Caco-2 (cell line): Measurements from ENCODE around the gene C1orf53. TPM values are rescaled to one million over a fixed set of nuclear protein-coding genes. Genes with fewer than 3 reads are reported as not detected.

Experiments used
- BruUV-seq: library from RNA; stranded (reverse); fragments of 400-500 nt; replicated peaks from 2 replicates; lab custom pipeline; 2021; lab: Mats Ljungman, UMichigan
- CTCF ChIA-PET: fragments of 300-600 bp; sonication (Branson Sonifier 250); formaldehyde crosslinking; loops from one replicate; lab custom pipeline; 2022; ENCODE audit warnings: antibody characterized with exemption; lab: Charles Lee
- POLR2A ChIA-PET: fragments of 300-600 bp; sonication (Branson Sonifier 250); formaldehyde crosslinking; loops from one replicate; lab custom pipeline; 2022; ENCODE audit warnings: antibody characterized with exemption; lab: Charles Lee
- DNase-seq, 2 experiments: peaks; one replicate each; pipeline versions ENCODE4 v3.0.0 to v3.0.0-alpha.2; 2020 to 2022
- H3K27me3 ChIP-seq: replicated peaks from 2 replicates; pipeline ENCODE4 v1.6.0; 2011; ENCODE audit warnings: low read length; ENCODE audit not compliant: control insufficient read depth, insufficient read depth
- H3K36me3 ChIP-seq: 2 replicates; pipeline ENCODE4 v1.5.1; 2011; ENCODE audit warnings: low read length; ENCODE audit not compliant: control insufficient read depth, insufficient read depth
- H3K4me1 ChIP-seq: fragments of 250-450 bp; sonication (Bioruptor Pico); 2 replicates; pipeline ENCODE4 v1.5.1; 2020; ENCODE audit warnings: mild to moderate bottlenecking
- H3K4me3 ChIP-seq: 2 replicates; pipeline ENCODE4 v1.5.1; 2011; ENCODE audit warnings: low read depth, mild to moderate bottlenecking, control low read depth, low read length
- H3K9me3 ChIP-seq: fragments of 250-450 bp; sonication (Bioruptor Pico); 2 replicates; pipeline ENCODE4 v1.5.1; 2020; ENCODE audit warnings: mild to moderate bottlenecking, moderate library complexity
- H3K27ac Mint-ChIP-seq: one replicate; pipeline ENCODE4 v1.8.0; 2022; ENCODE audit warnings: mixed read lengths; ENCODE audit not compliant: unreplicated experiment
- H3K27me3 Mint-ChIP-seq: one replicate; pipeline ENCODE4 v1.8.0; 2022; ENCODE audit warnings: mixed read lengths; ENCODE audit not compliant: insufficient read depth, unreplicated experiment
- H3K36me3 Mint-ChIP-seq: one replicate; pipeline ENCODE4 v1.8.0; 2022; ENCODE audit warnings: mild to moderate bottlenecking, mixed read lengths; ENCODE audit not compliant: insufficient read depth, unreplicated experiment
- H3K4me1 Mint-ChIP-seq: one replicate; pipeline ENCODE4 v1.8.0; 2022; ENCODE audit warnings: low read depth, mixed read lengths; ENCODE audit not compliant: unreplicated experiment
- H3K4me3 Mint-ChIP-seq: one replicate; pipeline ENCODE4 v1.8.0; 2022; ENCODE audit warnings: mild to moderate bottlenecking, moderate library complexity, mixed read lengths; ENCODE audit not compliant: unreplicated experiment
- H3K9me3 Mint-ChIP-seq: one replicate; pipeline ENCODE4 v1.8.0; 2022; ENCODE audit warnings: mixed read lengths; ENCODE audit not compliant: unreplicated experiment
- intact Hi-C: fragments of 100-400 bp; cut with micrococcal nuclease; formaldehyde crosslinking; loops from one replicate; pipeline ENCODE4 v1.10.0; 2022; ENCODE audit not compliant: unreplicated experiment
- total RNA-seq: library from RNA; stranded (reverse); gene quantifications from 2 replicates; pipeline ENCODE4 v1.2.3, GENCODE V29; 2022
- TF ChIP-seq, protein P1 (sequence below), 2 experiments: fragments of 200-600 bp in 1 of 2; IDR thresholded peaks; 1 replicate in 1 of 2; 2 replicates in 1 of 2; pipeline versions ENCODE4 v1.5.1 to v1.8.0; 2011 to 2022; ENCODE audit warnings: antibody characterized with exemption in 1 of 2, control low read depth in 1 of 2, inconsistent platforms in 1 of 2, low read depth in 1 of 2, low read length in 1 of 2, mild to moderate bottlenecking in 1 of 2, moderate library complexity in 1 of 2; ENCODE audit not compliant: insufficient read depth in 1 of 2, severe bottlenecking in 1 of 2, unreplicated experiment in 1 of 2

C1orf53 gene
- total RNA-seq, 1 experiment from 2014 or later = 9.9 TPM

DNA sequence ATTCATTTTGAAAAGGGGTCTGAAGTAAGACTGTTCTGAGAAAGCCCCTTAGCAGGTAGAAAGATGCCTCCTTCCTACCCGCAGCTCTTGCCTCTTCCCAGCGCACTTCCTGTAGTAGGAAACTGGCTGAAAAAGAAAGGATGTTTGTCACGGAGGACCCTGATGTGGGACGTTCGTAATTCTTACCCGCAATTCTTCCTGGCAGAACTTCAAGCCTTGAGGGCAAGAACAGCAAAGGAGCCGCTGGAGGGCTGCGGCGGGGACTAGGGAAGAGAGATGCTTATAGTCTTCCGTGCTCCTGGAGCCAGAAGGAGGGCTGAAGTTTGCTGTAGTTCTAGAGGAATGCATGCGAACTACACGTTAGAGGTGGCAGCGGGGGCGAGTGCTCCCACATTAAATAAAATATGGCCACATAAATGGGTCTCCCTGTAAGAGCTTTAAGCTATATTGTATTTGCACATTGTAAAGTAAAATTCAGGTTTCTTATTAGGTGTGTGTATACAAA is 6.3 kb downstream of the C1orf53 start:
- TF ChIP-seq, protein P1, sequence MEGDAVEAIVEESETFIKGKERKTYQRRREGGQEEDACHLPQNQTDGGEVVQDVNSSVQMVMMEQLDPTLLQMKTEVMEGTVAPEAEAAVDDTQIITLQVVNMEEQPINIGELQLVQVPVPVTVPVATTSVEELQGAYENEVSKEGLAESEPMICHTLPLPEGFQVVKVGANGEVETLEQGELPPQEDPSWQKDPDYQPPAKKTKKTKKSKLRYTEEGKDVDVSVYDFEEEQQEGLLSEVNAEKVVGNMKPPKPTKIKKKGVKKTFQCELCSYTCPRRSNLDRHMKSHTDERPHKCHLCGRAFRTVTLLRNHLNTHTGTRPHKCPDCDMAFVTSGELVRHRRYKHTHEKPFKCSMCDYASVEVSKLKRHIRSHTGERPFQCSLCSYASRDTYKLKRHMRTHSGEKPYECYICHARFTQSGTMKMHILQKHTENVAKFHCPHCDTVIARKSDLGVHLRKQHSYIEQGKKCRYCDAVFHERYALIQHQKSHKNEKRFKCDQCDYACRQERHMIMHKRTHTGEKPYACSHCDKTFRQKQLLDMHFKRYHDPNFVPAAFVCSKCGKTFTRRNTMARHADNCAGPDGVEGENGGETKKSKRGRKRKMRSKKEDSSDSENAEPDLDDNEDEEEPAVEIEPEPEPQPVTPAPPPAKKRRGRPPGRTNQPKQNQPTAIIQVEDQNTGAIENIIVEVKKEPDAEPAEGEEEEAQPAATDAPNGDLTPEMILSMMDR (IDR thresholded peaks at IDR 0.05; ENCODE audit: insufficient read depth in 1 of 2, low read depth in 1 of 2, low read length in 1 of 2, severe bottlenecking in 1 of 2, unreplicated experiment in 1 of 2) = no peak
- intact Hi-C loops = no loop called here
- Histone ChIP-seq H3K9me3 (no peaks in the 10 kb centered on the region), H3K27me3 (no peaks in the 10 kb centered on the region), H3K4me3 (no peak overlapping the region), H3K4me1 (peaks cover 3% of the 10 kb centered on the region; the same call in 1 of the 2 replicates), H3K36me3 (no peaks in the 10 kb centered on the region)
- no TSS peak for BruUV-seq
- no peaks in the 10 kb centered on the region for H3K9me3 Mint-ChIP-seq
- no peak for DNase-seq
- no peak overlapping the region for H3K4me3 Mint-ChIP-seq
- H3K36me3 Mint-ChIP-seq = no peaks in the 10 kb centered on the region
- H3K27ac Mint-ChIP-seq = no peak overlapping the region
- ChIA-PET CTCF (no interaction called here), POLR2A (no interaction called here)
- H3K27me3 Mint-ChIP-seq = peaks cover 24% of the 10 kb centered on the region
- peaks cover 14% of the 10 kb centered on the region for H3K4me1 Mint-ChIP-seq

DNA sequence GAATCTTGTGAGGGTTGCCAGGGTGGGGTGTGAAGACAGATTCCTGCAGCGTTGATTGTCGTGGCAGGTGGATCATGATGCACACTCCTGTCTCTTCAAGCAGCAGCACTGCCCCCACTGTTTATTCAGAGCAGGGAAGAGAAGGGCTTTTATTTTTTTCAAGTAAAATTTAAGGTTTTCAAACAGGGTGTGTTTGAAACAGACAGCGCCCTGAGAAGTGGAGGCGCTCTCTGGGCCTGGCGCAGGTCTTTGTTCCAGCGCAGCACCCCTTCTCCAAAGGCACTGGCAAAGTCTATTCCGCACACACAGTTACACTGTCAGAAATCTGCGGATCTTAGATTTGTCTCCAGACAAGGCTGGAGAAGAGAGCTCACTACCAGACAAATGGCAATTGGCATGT is 7.0 kb downstream of the C1orf53 start:
- Mint-ChIP-seq H3K4me3 (no peak overlapping the region), H3K36me3 (no peaks in the 10 kb centered on the region), H3K27ac (no peak overlapping the region), H3K4me1 (peaks cover 14% of the 10 kb centered on the region), H3K9me3 (no peaks in the 10 kb centered on the region), H3K27me3 (peaks cover 24% of the 10 kb centered on the region)
- Histone ChIP-seq H3K36me3 (no peaks in the 10 kb centered on the region), H3K9me3 (no peaks in the 10 kb centered on the region), H3K4me1 (peaks cover 3% of the 10 kb centered on the region; the same call in 1 of the 2 replicates), H3K27me3 (no peaks in the 10 kb centered on the region), H3K4me3 (no peak overlapping the region)
- DNase-seq = no peak
- CTCF ChIA-PET = no interaction called here
- POLR2A ChIA-PET = no interaction called here
- BruUV-seq = no TSS peak
- intact Hi-C loops = no loop called here
- TF ChIP-seq, protein P1 (IDR thresholded peaks at IDR 0.05; ENCODE audit: insufficient read depth in 1 of 2, low read depth in 1 of 2, low read length in 1 of 2, severe bottlenecking in 1 of 2, unreplicated experiment in 1 of 2) = no peak

DNA sequence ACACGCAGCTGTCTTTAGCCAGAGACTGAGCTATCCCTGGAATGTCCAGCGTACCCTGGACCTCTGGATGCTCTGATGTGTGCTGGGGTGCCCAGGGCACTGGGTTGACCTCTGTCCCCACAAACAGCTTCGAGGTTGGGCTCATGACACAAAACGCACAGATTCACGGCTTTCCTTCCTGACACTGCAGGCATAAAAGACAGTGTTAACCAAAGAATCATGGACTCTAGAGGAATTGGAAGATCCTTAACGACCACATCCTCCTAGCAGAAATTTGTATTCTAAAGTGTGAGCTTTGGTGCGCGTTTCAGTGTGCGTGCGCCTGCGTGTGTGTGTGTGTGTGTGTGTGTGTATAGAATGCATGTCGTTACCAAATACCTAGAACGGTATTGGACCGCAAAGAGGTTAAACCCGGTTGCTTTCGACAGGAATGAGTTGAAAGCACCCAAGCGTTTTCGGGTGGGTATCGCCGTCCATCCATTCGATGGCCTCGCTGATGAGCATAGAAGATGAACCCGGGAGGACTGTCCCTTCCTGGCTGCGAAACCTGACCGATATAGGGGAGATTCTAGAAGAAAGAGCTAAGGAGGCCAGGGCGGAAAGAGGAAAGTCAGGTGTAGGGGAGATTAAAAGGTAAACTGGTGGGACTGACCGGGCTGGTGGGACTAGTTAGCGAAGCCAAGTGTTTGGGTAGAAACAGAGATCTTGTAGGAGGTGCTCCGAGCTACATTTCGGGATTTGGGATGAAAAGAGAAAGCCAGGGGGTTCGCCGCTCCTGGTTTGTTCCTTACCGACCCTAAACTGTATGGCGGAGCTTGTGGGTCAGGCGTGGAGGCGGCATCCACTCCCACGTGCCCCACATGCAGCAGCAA is 7.9 kb downstream of the C1orf53 start:
- Mint-ChIP-seq H3K27ac (no peak overlapping the region), H3K27me3 (peaks cover 27% of the 10 kb centered on the region), H3K4me1 (peaks cover 14% of the 10 kb centered on the region), H3K9me3 (no peaks in the 10 kb centered on the region), H3K4me3 (peak overlapping the region; percentile 57), H3K36me3 (no peaks in the 10 kb centered on the region)
- intact Hi-C loops = no loop called here
- TF ChIP-seq, protein P1 (IDR thresholded peaks at IDR 0.05; ENCODE audit: insufficient read depth in 1 of 2, low read depth in 1 of 2, low read length in 1 of 2, severe bottlenecking in 1 of 2, unreplicated experiment in 1 of 2) = no peak
- Histone ChIP-seq H3K9me3 (no peaks in the 10 kb centered on the region), H3K36me3 (no peaks in the 10 kb centered on the region), H3K27me3 (no peaks in the 10 kb centered on the region; the same call in 1 of the 2 replicates), H3K4me3 (no peak overlapping the region), H3K4me1 (peaks cover 5% of the 10 kb centered on the region; the same call in 1 of the 2 replicates)
- DNase-seq = no peak
- POLR2A ChIA-PET = no interaction called here
- no TSS peak for BruUV-seq
- CTCF ChIA-PET = no interaction called here
